NCI-H82 treated with DMSO at 0.1 percent for 48 hours (cell line): ENCODE results near the gene NXPE4.
"Not testable (repeated sequence)": the region's sequence is repeated elsewhere in the genome, so short reads cannot be mapped to it uniquely, and the experiment has no call there.

Experiments
- DNase-seq: peaks from one replicate; lab custom pipeline; 2025; ENCODE audit not compliant: unreplicated experiment; lab: John Stamatoyannopoulos, UW

The NXPE4 gene

DNA sequence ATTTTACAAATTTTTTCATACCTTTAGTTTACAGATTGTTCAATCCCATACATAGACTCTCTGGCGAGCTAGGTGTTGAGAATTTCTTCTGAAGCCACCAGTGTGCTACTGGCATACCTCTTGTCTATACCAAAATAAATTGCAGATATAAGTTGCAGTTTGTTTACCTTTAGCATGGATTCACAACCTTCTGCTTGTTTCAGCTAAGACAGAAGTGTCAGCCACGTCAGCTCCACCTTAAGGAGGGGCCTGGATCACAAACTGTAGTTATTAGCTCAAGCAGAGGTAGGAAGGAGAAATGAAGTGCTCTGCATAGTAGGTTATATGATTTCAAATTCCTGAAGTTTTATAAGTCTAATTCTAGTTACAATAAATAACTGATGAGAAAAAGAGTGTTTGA, at the start of gene NXPE4:
Gene NXPE4, minus strand, starts transcription at position 216 of the 400 bp plus-strand sequence. CDS start 1,027 bp downstream, outside the sequence.
- no peak for DNase-seq

DNA sequence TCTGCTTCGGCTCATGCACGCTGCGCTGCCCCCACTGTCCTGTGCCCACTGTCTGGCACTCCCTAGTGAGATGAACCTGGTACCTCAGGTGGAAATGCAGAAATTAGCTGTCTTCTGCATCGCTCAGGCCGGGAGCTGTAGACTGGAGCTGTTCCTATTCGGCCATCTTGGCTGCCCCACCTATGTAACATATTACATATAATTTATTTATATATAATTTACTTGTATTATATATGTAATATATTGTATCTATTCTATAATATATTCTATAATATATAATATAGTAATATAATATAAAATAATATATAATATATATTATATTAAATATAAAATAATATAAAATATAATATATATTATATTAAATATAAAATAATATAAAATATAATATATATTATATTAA, 43.9 kb upstream of the NXPE4 start:
- not testable (repeated sequence) for DNase-seq

DNA sequence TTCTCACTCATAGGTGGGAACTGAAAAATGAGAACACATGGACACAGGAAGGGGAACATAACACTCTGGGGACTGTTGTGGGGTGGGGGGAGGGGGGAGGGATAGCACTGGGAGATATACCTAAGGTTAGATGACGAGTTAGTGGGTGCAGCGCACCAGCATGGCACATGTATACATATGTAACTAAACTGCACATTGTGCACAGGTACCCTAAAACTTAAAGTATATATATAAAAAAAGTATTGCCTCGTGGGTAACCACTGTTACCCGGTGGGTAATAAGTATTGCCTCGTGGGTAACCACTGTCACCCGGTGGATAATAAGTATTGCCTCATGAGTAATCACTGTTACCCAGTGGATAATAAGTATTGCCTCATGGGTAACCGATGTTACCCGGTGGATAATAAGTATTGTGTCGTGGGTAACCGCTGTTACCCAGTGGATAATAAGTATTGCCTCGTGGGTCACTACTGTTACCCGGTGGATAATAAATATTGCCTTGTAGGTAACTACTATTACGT, 35.9 kb upstream of the NXPE4 start:
- not testable (repeated sequence) for DNase-seq

DNA sequence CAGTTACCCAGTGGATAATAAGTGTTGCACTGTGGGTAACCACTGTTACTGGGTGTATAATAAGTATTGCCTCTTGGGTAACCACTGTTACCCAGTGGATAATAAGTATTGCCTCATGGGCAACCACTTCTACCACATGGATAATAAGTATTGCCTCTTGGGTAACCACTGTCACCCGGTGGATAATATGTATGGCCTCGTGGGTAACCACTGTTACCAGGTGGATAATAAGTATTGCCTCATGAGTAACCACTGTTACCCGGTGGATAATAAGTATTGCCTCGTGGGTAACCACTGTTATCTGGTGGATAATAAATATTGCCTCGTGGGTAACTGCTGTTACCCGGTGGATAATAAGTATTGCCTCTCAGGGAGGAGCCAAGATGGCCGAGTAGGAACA, 29.7 kb upstream of the NXPE4 start:
- DNase-seq, result no peak

DNA sequence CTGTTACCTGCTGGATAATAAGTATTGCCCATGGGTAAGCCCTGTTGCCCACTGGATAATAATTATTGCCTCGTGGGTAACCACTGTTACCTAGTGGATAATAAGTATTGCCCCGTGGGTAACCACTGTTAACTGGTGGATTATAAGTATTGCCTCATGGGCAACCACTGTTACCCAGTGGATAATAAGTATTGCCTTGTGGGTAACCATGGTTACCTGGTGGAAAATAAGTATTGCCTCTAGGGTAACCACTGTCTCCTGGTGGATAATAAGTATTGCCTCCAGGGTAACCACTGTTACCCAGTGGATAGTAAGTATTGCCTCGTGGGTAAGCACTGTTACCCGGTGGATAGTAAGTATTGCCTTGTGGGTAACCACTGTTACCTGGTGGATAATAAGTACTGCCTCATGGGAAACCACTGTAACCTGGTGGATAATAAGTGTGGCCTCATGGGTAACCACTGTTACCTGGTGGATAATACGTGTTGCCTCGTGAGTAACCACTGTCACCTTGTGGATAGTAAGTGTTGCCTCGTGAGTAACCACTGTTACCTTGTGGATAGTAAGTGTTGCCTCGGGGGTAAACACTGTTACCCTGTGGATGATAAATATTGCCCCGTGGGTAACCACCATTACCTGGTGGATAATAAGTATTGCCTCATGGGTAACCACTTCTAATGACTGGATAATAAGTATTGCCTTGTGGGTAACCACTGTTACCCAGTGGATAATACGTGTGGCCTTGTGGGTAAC, 29.0 kb upstream of the NXPE4 start:
- DNase-seq, result no peak

DNA sequence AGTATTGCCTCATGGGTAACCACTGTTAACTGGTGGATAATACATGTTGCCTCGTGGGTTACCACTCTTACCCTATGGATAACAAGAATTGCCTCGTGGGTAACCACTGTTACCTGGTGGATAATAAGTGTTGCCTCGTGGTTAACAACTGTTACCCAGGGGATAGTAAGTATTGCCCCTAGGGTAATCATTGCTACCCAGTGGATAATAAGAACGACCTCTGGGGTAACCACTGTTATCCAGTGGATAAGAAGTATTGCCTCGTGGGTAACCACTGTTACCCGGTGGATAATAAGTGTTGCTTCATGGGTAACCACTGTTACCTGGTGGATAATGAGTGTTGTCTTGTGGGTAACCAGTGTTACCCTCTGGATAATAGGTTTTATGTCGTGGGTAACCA, 28.1 kb upstream of the NXPE4 start:
- no peak for DNase-seq

DNA sequence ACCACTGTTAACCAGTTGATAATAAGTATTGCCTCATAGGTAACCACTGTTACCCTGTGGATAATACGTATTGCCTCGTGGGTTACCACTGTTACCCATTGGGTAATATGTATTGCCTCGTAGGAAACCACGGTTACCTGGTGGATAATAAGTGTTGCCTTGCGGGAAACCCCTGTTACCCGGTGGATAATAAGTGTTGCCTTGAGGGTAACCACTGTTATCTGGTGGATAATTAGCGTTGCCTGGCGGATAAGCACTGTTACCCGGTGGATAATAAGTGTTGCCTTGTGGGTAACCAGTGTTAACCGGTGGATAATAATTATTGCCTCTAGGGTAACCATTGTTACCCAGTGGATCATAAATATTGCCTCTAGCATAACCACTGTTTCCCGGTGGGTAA, 27.3 kb upstream of the NXPE4 start:
- DNase-seq, result no peak

DNA sequence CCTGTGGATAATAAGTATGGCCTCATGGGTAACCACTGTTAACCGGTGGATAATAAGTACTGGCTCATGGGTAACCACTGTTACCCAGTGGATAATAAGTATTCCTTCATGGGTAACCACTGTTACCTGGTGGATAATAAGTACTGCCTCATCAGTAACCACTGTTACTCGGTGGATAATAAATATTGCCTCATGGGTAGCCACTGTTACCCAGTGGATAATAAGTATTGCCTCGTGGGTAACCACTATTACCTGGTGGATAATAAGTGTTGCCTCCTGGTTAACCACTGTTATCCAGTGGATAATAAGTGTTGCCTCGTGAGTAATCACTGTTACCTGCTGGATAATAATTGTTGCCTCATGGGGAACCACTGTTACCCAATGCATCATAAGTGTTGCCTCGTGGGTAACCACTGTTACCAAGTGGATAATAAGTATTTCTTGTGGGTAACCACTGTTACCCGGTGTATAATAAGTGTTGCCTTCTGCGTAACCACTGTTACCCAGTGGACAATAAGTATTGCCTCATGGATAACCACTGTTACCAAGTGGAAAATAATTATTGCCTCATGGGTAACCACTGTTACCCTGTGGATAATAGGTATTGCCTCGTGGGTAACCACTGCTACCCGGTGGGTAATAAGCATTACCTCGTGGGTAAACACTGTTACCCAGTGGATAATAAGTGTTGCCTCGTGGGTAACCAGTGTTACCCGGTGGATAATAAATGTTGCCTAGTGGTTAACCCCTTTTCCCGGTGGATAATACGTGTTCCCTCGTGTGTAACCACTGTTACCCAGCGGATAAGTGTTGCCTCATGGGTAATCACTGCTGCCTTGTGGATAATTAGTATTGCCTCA, 26.6 kb upstream of the NXPE4 start:
- no peak for DNase-seq

DNA sequence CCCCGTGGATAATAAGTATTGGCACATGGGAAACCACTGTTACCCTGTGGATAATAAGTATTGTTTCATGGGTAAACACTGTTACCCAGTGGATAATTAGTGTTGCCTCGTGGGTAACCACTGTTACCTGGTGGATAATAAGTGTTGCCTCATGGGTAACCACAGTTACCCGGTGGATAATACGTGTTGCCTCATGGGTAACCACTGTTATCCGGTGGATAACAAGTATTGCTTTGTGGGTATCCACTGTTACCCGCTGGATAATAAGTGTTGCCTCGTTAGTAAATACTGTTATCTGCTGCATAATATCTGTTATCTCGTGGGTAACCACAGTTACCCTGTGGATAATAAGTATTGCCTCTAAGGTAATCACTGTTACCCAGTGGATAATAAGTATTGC, 25.5 kb upstream of the NXPE4 start:
- DNase-seq, result no peak

DNA sequence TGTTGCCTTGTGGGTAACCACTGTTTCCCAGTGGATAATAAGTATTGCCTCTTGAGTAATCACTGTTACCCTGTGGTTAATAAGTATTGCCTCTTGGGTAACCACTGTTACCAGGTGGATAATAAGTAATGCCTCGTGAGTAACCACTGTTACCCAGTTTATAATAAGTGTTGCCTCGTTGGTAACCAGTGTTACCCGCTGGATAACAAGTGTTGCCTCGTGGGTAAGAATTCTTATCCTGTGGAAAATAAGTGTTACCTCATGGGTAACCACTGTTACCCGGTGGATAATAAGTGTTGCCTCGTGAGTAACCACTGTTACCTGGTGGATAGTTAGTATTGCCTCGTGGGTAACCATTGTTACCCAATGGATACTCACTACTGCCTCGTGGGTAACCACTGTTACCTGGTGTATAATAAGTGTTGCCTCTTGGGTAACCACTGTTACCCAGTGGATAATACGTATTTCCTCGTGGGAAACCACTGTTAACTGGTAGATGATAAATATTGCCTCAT, 24.1 kb upstream of the NXPE4 start:
- no peak for DNase-seq

DNA sequence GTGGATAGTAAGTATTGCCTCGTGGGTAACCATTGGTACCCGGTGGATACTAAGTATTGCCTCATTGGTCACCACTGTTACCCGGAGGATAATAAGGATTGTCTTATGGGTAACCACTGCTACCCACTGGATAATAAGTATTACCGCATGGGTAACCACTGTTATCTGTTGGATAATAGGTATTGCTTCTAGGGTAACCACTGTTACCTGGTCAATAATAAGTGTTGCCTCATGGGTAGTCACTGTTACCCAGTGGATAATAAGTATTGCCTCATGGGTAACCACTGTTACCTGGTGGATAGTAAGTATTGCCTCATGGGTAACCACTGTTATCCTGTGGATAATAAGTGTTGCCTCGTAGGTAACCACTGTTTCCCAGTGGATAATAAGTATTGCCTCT, 22.6 kb upstream of the NXPE4 start:
- no peak for DNase-seq

DNA sequence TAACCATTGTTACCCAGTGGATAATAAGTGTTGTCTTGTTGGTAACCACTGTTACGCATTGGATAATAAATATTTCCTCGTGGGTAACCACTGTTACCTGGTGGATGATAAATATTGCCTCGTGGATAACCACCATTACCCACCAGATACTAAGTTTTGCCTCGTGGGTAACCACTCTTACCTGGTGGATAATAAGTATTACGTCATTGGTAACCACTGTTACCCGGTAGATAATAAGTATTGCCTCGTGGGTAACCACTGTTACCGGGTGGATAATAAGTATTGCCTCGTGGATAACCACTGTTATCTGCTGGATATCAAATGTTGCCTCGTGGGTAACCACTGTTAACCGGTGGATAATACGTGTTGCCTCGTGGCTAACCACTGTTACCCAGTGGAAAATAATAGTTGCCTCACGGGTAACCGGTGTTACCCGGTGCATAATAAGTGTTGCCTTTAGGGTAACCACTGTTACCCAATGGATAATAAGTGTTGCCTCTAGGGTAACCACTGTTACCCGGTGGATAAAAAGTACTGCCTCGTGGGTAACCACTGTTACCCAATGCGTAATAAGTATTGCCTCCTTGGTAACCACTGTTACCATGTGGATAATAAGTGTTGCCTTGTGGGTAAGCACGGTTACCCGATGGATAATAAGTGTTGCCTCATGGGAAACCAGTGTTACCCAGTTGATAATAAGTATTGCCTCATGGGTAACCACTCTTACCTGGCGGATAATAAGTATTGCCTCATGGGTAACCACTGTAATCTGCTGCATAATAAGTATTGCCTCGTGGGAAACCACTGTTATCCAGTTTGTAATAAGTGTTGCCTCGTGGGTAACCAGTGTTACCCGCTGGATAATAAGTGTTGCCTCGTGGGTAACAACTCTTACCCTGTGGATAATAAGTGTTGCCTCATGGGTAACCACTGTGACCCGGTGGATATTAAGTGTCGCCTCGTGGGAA, 21.9 kb upstream of the NXPE4 start:
- DNase-seq, result no peak

DNA sequence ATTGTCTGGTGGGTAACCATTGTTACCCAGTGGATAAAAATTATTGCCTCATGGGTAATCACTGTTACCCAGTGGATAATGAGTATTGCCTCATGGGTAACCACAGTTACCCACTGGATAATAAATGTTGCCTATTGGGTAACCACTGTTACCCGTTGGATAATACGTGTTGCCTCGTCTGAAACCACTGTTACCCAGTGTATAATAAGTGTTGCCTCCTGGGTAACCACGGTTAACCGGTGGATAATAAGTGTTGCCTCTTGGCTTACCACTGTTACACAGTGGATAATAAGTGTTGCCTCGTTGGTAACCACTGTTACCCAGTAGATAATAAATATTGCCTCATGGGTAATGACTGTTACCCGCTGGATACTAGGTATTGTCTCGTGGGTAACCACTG, 20.9 kb upstream of the NXPE4 start:
- DNase-seq, result no peak

DNA sequence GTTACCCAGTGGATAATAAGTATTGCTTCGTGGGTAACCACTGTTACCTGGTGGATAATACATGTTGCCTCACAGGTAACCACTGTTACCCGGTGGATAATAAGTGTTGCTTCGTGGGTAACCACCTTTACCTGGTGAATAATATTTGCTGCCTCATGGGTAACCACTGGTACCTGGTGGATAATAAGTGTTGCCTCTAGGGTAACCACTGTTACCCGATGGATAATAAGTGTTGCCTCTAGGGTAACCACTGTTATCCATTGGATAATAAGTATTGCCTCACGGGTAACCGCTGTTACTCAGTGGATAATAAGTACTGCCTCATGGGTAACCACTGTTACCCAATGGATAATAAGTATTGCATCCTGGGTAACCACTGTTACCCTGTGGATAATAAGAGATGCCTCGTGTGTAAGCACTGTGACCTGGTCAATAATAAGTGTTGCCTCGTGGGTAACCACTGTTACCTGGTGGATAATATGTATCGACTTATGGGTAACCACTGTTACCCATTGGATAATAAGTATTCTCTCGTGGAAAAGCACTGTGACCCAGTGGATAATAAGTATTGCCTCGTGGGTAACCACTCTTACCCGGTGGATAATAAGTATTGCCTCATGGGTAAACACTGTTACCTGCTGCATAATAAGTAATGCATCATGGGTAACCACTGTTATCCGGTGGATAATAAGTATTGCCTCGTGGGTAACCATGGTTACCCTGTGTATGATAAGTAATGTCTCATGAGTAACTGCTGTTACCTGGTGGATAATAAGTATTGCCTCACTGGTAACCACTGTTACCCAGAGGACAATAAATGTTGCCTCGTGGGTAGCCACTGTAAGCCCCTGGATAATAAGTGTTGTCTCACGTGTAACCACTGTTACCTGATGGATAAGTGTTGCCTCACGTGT, 20.1 kb upstream of the NXPE4 start:
- no peak for DNase-seq

DNA sequence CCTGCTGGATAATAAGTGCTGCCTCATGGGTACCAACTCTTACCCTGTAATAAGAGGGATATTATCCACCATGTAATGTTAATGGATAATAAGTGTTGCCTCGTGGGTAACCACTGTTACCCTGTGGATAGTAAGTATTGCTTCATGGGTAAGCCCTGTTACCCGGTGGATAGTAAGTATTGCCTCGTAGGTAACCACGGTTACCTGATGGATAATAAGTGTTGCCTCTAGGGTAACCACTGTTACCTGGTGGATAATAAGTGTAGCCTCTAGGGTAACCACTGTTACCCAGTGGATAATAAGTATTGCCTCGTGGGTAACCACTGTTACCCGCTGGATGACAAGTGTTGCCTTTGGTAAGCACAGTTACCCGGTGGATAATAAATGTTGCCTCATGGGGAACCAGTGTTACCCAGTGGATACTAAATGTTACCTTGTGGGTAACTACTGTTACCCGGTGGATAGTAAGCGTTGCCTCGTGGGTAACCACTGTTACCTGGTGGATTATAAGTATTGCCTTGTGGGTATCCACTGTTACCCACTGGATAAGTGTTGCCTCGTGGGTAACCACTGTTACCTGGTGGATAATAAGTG, 18.6 kb upstream of the NXPE4 start:
- no peak for DNase-seq

DNA sequence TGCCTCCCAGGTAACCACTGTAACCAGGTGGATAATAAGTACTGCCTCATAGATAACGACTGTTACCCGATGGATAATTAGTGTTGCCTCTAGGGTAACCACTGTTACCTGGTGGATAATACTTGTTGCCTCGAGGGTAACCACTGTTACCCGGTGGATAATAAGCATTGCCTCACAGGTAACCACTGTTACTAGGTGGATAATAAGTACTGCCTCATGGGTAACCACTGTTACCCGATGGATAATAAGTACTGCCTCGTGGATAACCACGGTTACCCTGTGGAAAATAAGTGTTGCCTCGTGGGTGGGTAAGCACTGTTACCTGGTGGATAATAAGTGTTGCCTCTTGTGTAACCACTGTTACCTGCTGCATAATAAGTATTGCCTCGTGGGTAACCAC, 17.5 kb upstream of the NXPE4 start:
- DNase-seq, result not testable (repeated sequence)

DNA sequence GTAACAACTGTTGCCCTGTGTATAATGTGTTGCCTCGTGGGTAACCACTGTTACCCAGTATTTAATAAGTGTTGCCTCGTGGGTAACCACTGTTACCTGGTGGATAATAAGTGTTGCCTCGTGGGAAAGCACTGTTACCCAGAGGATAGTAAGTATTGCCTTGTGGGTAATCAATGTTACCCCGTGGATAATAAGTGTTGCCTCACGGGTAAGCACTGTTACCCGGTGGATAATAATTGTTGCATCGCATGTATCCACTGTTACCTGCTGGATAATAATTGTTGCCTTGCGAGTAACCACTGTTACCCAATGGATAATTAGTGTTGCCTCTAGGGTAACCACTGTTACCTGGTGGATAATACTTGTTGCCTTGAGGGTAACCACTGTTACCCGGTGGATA, 17.1 kb upstream of the NXPE4 start:
- DNase-seq, result no peak

DNA sequence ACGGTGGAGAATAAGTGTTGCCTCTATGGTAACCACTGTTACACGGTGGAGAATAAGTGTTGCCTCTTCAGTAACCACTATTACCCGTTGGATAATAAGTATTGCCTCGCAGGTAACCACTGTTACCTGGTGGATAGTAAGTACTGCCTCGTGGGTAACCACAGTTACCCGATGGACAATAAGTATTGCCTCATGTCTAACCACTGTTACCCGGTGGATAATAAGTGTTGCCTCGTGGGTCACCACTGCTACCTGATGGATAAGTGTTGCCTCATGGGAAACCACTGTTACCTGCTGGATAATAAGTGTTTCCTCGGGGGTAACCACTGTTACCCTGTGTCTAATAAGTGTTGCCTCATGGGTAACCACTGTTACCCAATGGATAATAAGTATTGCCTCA, 16.6 kb upstream of the NXPE4 start:
- not testable (repeated sequence) for DNase-seq
